B cell (primary cell): ENCODE data around the gene ERCC1. TPM values are rescaled to one million over a fixed set of nuclear protein-coding genes. Genes with fewer than 3 reads are reported as not detected.

Source experiments
- ATAC-seq: fragments of 200-7000 bp; cut with Tn5 transposase; one replicate; pipeline ENCODE4 v1.10.0; 2021; ENCODE audit warnings: low read depth, mild to moderate bottlenecking, moderate number of reproducible peaks, moderate library complexity
- CTCF ChIA-PET: fragments of 350-600 bp; sonication (Branson Sonifier 250); formaldehyde crosslinking; loops from one replicate; lab custom pipeline; 2021; ENCODE audit warnings: antibody characterized with exemption, inconsistent platforms; lab: Charles Lee
- POLR2A ChIA-PET: fragments of 350-600 bp; sonication (Branson Sonifier 250); formaldehyde crosslinking; loops from one replicate; lab custom pipeline; 2021; ENCODE audit warnings: antibody characterized with exemption; lab: Charles Lee
- DNase-seq: peaks from one replicate; pipeline ENCODE4 v3.0.0; 2013
- H2AFZ ChIP-seq: 2 replicates; pipeline ENCODE4 v1.6.1; 2012; ENCODE audit warnings: mild to moderate bottlenecking, low read depth, low read length; ENCODE audit not compliant: insufficient read depth, poor library complexity, severe bottlenecking
- H3K27ac ChIP-seq, 2 donors: 1 replicate in 1 of 2; 2 replicates in 1 of 2; pipeline ENCODE4 v1.5.1; 2012 to 2013; ENCODE audit warnings: low read length in 2 of 2, mild to moderate bottlenecking in 2 of 2, moderate library complexity in 1 of 2
- H3K27me3 ChIP-seq, 4 experiments: fragments of 200-600 bp in 1 of 4; sonication (generic) in 1 of 4; replicated peaks in 1 of 4; 1 replicate in 2 of 4; 2 replicates in 2 of 4; pipeline versions ENCODE4 v1.6.1 to v1.7.0; 2013 to 2016; ENCODE audit warnings: low read length in 3 of 4, mild to moderate bottlenecking in 2 of 4, mixed read lengths in 1 of 4, moderate library complexity in 1 of 4; ENCODE audit not compliant: insufficient read depth in 4 of 4, control insufficient read depth in 3 of 4; ENCODE audit errors: control extremely low read depth in 1 of 4
- H3K36me3 ChIP-seq, 2 experiments: replicated peaks in 1 of 2; 1 replicate in 1 of 2; 2 replicates in 1 of 2; pipeline versions ENCODE4 v1.6.1 to v1.7.1; 2013; ENCODE audit warnings: low read length in 1 of 2; ENCODE audit not compliant: insufficient read depth in 2 of 2, control insufficient read depth in 1 of 2; ENCODE audit errors: control extremely low read depth in 1 of 2, extremely low read depth in 1 of 2
- H3K4me1 ChIP-seq, 2 donors: fragments of 200-600 bp in 1 of 2; sonication (generic) in 1 of 2; 1 replicate in 1 of 2; 2 replicates in 1 of 2; pipeline versions ENCODE4 v1.5.1 to v1.6.1; 2013 to 2017; ENCODE audit warnings: low read length in 2 of 2; ENCODE audit not compliant: control insufficient read depth in 2 of 2, insufficient read depth in 2 of 2
- H3K4me2 ChIP-seq: replicated peaks from 2 replicates; pipeline ENCODE3; 2012; ENCODE audit warnings: mild to moderate bottlenecking, low read depth, low read length; ENCODE audit not compliant: poor library complexity, severe bottlenecking
- H3K4me3 ChIP-seq, 5 experiments: fragments of 200-600 bp in 1 of 5; sonication (generic) in 1 of 5; 1 replicate in 3 of 5; 2 replicates in 2 of 5; pipeline versions ENCODE4 v1.5.1 to v1.7.0; 2011 to 2016; ENCODE audit warnings: low read length in 4 of 5, mild to moderate bottlenecking in 4 of 5, low read depth in 2 of 5, control low read depth in 1 of 5, moderate library complexity in 1 of 5; ENCODE audit not compliant: insufficient read depth in 1 of 5; ENCODE audit errors: control extremely low read depth in 1 of 5, extremely low read depth in 1 of 5
- H3K79me2 ChIP-seq: fragments of 200-600 bp; sonication (generic); one replicate; pipeline ENCODE4 v1.6.0; 2016; ENCODE audit warnings: low read length; ENCODE audit not compliant: control insufficient read depth, insufficient read depth
- H3K9ac ChIP-seq: fragments of 200-600 bp; sonication (generic); 2 replicates; pipeline ENCODE4 v1.6.1; 2017; ENCODE audit warnings: mild to moderate bottlenecking, low read length, moderate library complexity
- H3K9me3 ChIP-seq, 3 donors: one replicate each; pipeline versions ENCODE4 v1.6.1 to v1.7.1; 2013; ENCODE audit warnings: low read length in 2 of 3; ENCODE audit not compliant: control insufficient read depth in 2 of 3, insufficient read depth in 1 of 3; ENCODE audit errors: control extremely low read depth in 1 of 3
- H4K20me1 ChIP-seq: 2 replicates; pipeline ENCODE4 v1.6.0; 2012; ENCODE audit warnings: mild to moderate bottlenecking, low read length; ENCODE audit not compliant: insufficient read depth, control insufficient read depth, poor library complexity, severe bottlenecking
- H3K27ac Mint-ChIP-seq: one replicate; pipeline ENCODE4 v1.8.0; 2021; ENCODE audit warnings: mixed read lengths
- H3K27me3 Mint-ChIP-seq: one replicate; pipeline ENCODE4 v1.8.0; 2021; ENCODE audit warnings: mixed read lengths
- H3K4me1 Mint-ChIP-seq: one replicate; pipeline ENCODE4 v1.8.0; 2021; ENCODE audit warnings: mixed read lengths
- H3K4me3 Mint-ChIP-seq: one replicate; pipeline ENCODE4 v1.8.0; 2021; ENCODE audit warnings: mixed read lengths
- H3K9me3 Mint-ChIP-seq: one replicate; pipeline ENCODE4 v1.8.0; 2022; ENCODE audit warnings: mixed read lengths; ENCODE audit not compliant: insufficient read depth
- EZH2 ChIP-seq: IDR thresholded peaks from 2 replicates; pipeline ENCODE4 v1.6.1; 2012; ENCODE audit warnings: borderline replicate concordance, low read depth, mild to moderate bottlenecking, moderate library complexity, low read length; ENCODE audit not compliant: insufficient read depth, poor library complexity, severe bottlenecking
- whole genome bisulfite sequencing: methylation state at CpG from one replicate; pipeline ENCODE4 v1.1.5; 2013; ENCODE audit warnings: missing lambda C conversion rate; ENCODE audit not compliant: insufficient coverage; 5-methylcytosine and 5-hydroxymethylcytosine counted together
- intact Hi-C: fragments of 100-400 bp; cut with micrococcal nuclease; formaldehyde crosslinking; loops from one replicate; pipeline ENCODE4 v1.10.0; 2022
- polyA plus RNA-seq: library from polyadenylated mRNA; depleted of rRNA; stranded (reverse); fragments of >200 nt; gene quantifications from 2 replicates; pipeline ENCODE4 v1.2.3, GENCODE V29; 2012
- total RNA-seq, 2 donors: library from RNA; stranded (reverse); fragments of 120-200 nt in 1 of 2; gene quantifications; 1 replicate in 1 of 2; 2 replicates in 1 of 2; pipeline versions ENCODE4 v1.2.3 to v1.2.4, GENCODE V29; 2013 to 2022
- TF ChIP-seq, protein P1 (sequence below): fragments of 200-600 bp; IDR thresholded peaks from one replicate; pipeline ENCODE4 v1.8.0; 2022; ENCODE audit warnings: antibody characterized with exemption, mild to moderate bottlenecking

The ERCC1 gene
- total and polyA plus RNA-seq, 2 donors (not counting 1 experiment from before 2014, with no cell fraction given): 75.7 to 81.9 TPM

GRCh38 chr19:45462174-45462573 lies 38.5 kb upstream of the ERCC1 start:
- H3K27ac ChIP-seq: no peak overlapping the region
- no peaks in the 10 kb centered on the region for H3K9me3 Mint-ChIP-seq
- ChIA-PET CTCF (interaction anchor here (0.6 to 1.1 kb wide), 2 partner anchors 23 to 638 kb away, joined by 3 to 4 read pairs; no protein-coding TSS in a partner anchor), POLR2A (interaction anchor here (1.4 kb wide), 1 partner anchor 22 kb away, joined by 3 read pairs; no protein-coding TSS in a partner anchor)
- H3K4me3 Mint-ChIP-seq: no peak overlapping the region
- no peak overlapping the region for H3K4me2 ChIP-seq
- H3K27me3 Mint-ChIP-seq: peaks cover 7% of the 10 kb centered on the region
- no peaks in the 10 kb centered on the region for H4K20me1 ChIP-seq
- no peaks in the 10 kb centered on the region for H3K9me3 ChIP-seq
- H3K9ac ChIP-seq: no peak overlapping the region
- no peak overlapping the region for H3K4me3 ChIP-seq
- TF ChIP-seq, protein P1, sequence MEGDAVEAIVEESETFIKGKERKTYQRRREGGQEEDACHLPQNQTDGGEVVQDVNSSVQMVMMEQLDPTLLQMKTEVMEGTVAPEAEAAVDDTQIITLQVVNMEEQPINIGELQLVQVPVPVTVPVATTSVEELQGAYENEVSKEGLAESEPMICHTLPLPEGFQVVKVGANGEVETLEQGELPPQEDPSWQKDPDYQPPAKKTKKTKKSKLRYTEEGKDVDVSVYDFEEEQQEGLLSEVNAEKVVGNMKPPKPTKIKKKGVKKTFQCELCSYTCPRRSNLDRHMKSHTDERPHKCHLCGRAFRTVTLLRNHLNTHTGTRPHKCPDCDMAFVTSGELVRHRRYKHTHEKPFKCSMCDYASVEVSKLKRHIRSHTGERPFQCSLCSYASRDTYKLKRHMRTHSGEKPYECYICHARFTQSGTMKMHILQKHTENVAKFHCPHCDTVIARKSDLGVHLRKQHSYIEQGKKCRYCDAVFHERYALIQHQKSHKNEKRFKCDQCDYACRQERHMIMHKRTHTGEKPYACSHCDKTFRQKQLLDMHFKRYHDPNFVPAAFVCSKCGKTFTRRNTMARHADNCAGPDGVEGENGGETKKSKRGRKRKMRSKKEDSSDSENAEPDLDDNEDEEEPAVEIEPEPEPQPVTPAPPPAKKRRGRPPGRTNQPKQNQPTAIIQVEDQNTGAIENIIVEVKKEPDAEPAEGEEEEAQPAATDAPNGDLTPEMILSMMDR: no peak
- TF ChIP-seq EZH2: no peak
- ATAC-seq: peak; percentile 40
- peaks cover 0 to 8% (median 4%) of the 10 kb centered on the region in 4 experiments for H3K27me3 ChIP-seq
- WGBS: no CpG with 5 or more reads among the region's 4 CpGs
- no peak overlapping the region for H3K27ac Mint-ChIP-seq
- intact Hi-C loops: no loop called here
- DNase-seq: peak; percentile 54
- no peak overlapping the region for H2AFZ ChIP-seq
- H3K4me1 Mint-ChIP-seq: peaks cover 20% of the 10 kb centered on the region
- H3K4me1 ChIP-seq: peaks cover 6 to 23% of the 10 kb centered on the region in 2 donors
- peaks cover 2% of the 10 kb centered on the region for H3K79me2 ChIP-seq
- H3K36me3 ChIP-seq: no peaks in the 10 kb centered on the region

DNA sequence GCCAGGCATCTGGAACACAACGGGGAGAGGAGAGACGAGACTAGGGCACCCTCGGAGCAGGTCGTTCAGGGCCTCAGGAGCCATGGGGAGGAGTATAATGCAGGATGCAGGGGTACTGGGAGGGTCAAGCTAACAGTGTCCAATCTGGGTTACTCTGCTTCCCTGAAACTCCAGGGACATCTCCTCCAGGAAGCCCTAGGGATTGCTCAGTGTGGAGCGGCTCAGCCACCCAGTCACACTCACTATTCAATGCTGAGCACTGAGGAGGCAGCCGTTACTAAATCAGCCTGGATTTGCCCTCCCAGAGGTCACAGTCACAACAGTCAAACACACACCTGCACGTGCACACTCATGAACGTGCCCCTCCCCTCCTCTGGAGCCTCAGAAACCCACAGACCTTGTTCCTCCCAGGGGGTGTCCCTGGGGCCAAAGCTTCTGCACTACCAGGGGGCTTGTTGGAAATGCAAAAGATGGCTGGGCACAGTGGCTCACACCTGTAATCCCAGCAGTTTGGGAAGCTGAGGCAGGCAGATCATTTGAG lies 37.2 kb upstream of the ERCC1 start:
- H3K4me2 ChIP-seq: no peak overlapping the region
- CTCF ChIA-PET: interaction anchor here (1.0 kb wide), 1 partner anchor 18 kb away, joined by 5 read pairs; no protein-coding TSS in a partner anchor

More for the DNA sequence above, 37.2 kb upstream of the ERCC1 start:
- H3K4me1 ChIP-seq: peaks cover 11 to 29% of the 10 kb centered on the region in 2 donors
- no peak overlapping the region for H2AFZ ChIP-seq
- H3K4me3 ChIP-seq: no peak overlapping the region
- H3K36me3 ChIP-seq: no peaks in the 10 kb centered on the region
- peaks cover 0 to 8% (median 4%) of the 10 kb centered on the region in 4 experiments for H3K27me3 ChIP-seq
- TF ChIP-seq, protein P1: no peak
- no peak for TF ChIP-seq EZH2
- H3K9ac ChIP-seq: no peak overlapping the region
- Mint-ChIP-seq H3K4me3 (no peak overlapping the region), H3K4me1 (peaks cover 22% of the 10 kb centered on the region), H3K9me3 (no peaks in the 10 kb centered on the region), H3K27ac (no peak overlapping the region), H3K27me3 (peaks cover 7% of the 10 kb centered on the region)
- H3K9me3 ChIP-seq: peaks cover 0 to 5% (median 0%) of the 10 kb centered on the region in 3 donors
- ATAC-seq (no peak), DNase-seq (peak; percentile 34)
- H3K27ac ChIP-seq: no peak overlapping the region
- POLR2A ChIA-PET: interaction anchor here (1.4 kb wide), 1 partner anchor 21 kb away, joined by 3 read pairs; no protein-coding TSS in a partner anchor
- intact Hi-C loops: no loop called here
- no peaks in the 10 kb centered on the region for H4K20me1 ChIP-seq
- H3K79me2 ChIP-seq: peaks cover 2% of the 10 kb centered on the region
- 38% methylated on average over 6 of the region's 8 CpGs for WGBS
